ENCODE results near the gene SNX3. TPM values are rescaled to one million over a fixed set of nuclear protein-coding genes. Genes with fewer than 3 reads are reported as not detected.
A peak's percentile ranks its signal among the peaks of the same experiment; 100 is the strongest.

The SNX3 gene
- total RNA-seq, 1 donor, result 161 TPM

GRCh38 chr6:108287373-108287772, 26.5 kb upstream of the SNX3 start:
- Histone ChIP-seq H3K36me3 (ENCODE audit: insufficient read depth, low read length) (no peaks in the 10 kb centered on the region), H3K27ac (ENCODE audit: low read depth, low read length) (no peak overlapping the region), H3K4me1 (ENCODE audit: insufficient read depth, low read length) (no peaks in the 10 kb centered on the region), H3K4me3 (ENCODE audit: insufficient read depth, low read length) (no peak overlapping the region), H3K27me3 (ENCODE audit: insufficient read depth, low read length) (no peaks in the 10 kb centered on the region), H4K20me1 (ENCODE audit: insufficient read depth, low read length) (no peaks in the 10 kb centered on the region), H3K4me2 (ENCODE audit: insufficient read depth, low read length) (no peak overlapping the region), H2AFZ (ENCODE audit: low read length) (no peak overlapping the region), H3K9me3 (ENCODE audit: low read depth, low read length) (no peaks in the 10 kb centered on the region), H3K79me2 (ENCODE audit: insufficient read depth, low read length) (no peaks in the 10 kb centered on the region)
- TF ChIP-seq CTCF (IDR thresholded peaks at IDR 0.05; ENCODE audit: extremely low read depth, low read depth, low read length), result no peak
- DNase-seq (ENCODE audit: insufficient read length, low spot score, missing footprints), result no peak

- Histone ChIP-seq H3K27me3 (ENCODE audit: insufficient read depth, low read length) (no peaks in the 10 kb centered on the region), H3K36me3 (ENCODE audit: insufficient read depth, low read length) (no peaks in the 10 kb centered on the region), H3K79me2 (ENCODE audit: insufficient read depth, low read length) (no peaks in the 10 kb centered on the region), H3K27ac (ENCODE audit: low read depth, low read length) (no peak overlapping the region), H3K4me1 (ENCODE audit: insufficient read depth, low read length) (no peaks in the 10 kb centered on the region), H3K4me2 (ENCODE audit: insufficient read depth, low read length) (no peak overlapping the region), H3K4me3 (ENCODE audit: insufficient read depth, low read length) (no peak overlapping the region), H4K20me1 (ENCODE audit: insufficient read depth, low read length) (no peaks in the 10 kb centered on the region), H2AFZ (ENCODE audit: low read length) (no peak overlapping the region), H3K9me3 (ENCODE audit: low read depth, low read length) (no peaks in the 10 kb centered on the region)
- DNase-seq (ENCODE audit: insufficient read length, low spot score, missing footprints), result no peak
- TF ChIP-seq CTCF (IDR thresholded peaks at IDR 0.05; ENCODE audit: extremely low read depth, low read depth, low read length), result no peak
These were observed 25.5 kb upstream of the SNX3 start for GRCh38 chr6:108286366-108286765.

- H3K27ac ChIP-seq (ENCODE audit: low read depth, low read length), result no peak overlapping the region
- H3K36me3 ChIP-seq (ENCODE audit: insufficient read depth, low read length), result no peaks in the 10 kb centered on the region
- no peak for TF ChIP-seq CTCF (IDR thresholded peaks at IDR 0.05; ENCODE audit: extremely low read depth, low read depth, low read length)
- H4K20me1 ChIP-seq (ENCODE audit: insufficient read depth, low read length), result no peaks in the 10 kb centered on the region
- no peaks in the 10 kb centered on the region for H3K4me1 ChIP-seq (ENCODE audit: insufficient read depth, low read length)
- DNase-seq (ENCODE audit: insufficient read length, low spot score, missing footprints), result no peak
- H3K4me2 ChIP-seq (ENCODE audit: insufficient read depth, low read length), result no peak overlapping the region
- H3K79me2 ChIP-seq (ENCODE audit: insufficient read depth, low read length), result no peaks in the 10 kb centered on the region
- no peak overlapping the region for H2AFZ ChIP-seq (ENCODE audit: low read length)
- H3K4me3 ChIP-seq (ENCODE audit: insufficient read depth, low read length), result no peak overlapping the region
- no peaks in the 10 kb centered on the region for H3K9me3 ChIP-seq (ENCODE audit: low read depth, low read length)
- H3K27me3 ChIP-seq (ENCODE audit: insufficient read depth, low read length), result no peaks in the 10 kb centered on the region
These were observed 24.5 kb upstream of the SNX3 start for GRCh38 chr6:108285381-108285780.

GRCh38 chr6:108277831-108278230, 17.0 kb upstream of the SNX3 start:
- no peaks in the 10 kb centered on the region for H3K9me3 ChIP-seq (ENCODE audit: low read depth, low read length)
- no peaks in the 10 kb centered on the region for H4K20me1 ChIP-seq (ENCODE audit: insufficient read depth, low read length)
- no peak overlapping the region for H3K27ac ChIP-seq (ENCODE audit: low read depth, low read length)
- no peaks in the 10 kb centered on the region for H3K4me1 ChIP-seq (ENCODE audit: insufficient read depth, low read length)
- no peaks in the 10 kb centered on the region for H3K79me2 ChIP-seq (ENCODE audit: insufficient read depth, low read length)
- TF ChIP-seq CTCF (IDR thresholded peaks at IDR 0.05; ENCODE audit: extremely low read depth, low read depth, low read length), result no peak
- H3K4me2 ChIP-seq (ENCODE audit: insufficient read depth, low read length), result no peak overlapping the region
- no peak overlapping the region for H3K4me3 ChIP-seq (ENCODE audit: insufficient read depth, low read length)
- H3K36me3 ChIP-seq (ENCODE audit: insufficient read depth, low read length), result no peaks in the 10 kb centered on the region
- no peak for DNase-seq (ENCODE audit: insufficient read length, low spot score, missing footprints)
- H2AFZ ChIP-seq (ENCODE audit: low read length), result peak overlapping the region; percentile 1
- no peaks in the 10 kb centered on the region for H3K27me3 ChIP-seq (ENCODE audit: insufficient read depth, low read length)
